Uterus (tissue), 2 donors: Measurements from ENCODE around the gene LENG8.

ENCODE experiments used
- POLR2A ChIP-seq, 2 donors: fragments of 450-650 bp; IDR thresholded peaks; one replicate each; pipeline ENCODE4 v1.6.1; 2016; ENCODE audit warnings: antibody characterized with exemption in 2 of 2, mild to moderate bottlenecking in 1 of 2, moderate library complexity in 1 of 2
- TF ChIP-seq, protein P1 (sequence below), 4 experiments: fragments of 200-600 bp in 2 of 4; fragments of 450-650 bp in 2 of 4; sonication (generic) in 2 of 4; IDR thresholded peaks; one replicate each; pipeline ENCODE4 v1.5.1; 2016 to 2019; ENCODE audit warnings: antibody characterized with exemption in 4 of 4, mild to moderate bottlenecking in 2 of 4, moderate library complexity in 1 of 4

DNA sequence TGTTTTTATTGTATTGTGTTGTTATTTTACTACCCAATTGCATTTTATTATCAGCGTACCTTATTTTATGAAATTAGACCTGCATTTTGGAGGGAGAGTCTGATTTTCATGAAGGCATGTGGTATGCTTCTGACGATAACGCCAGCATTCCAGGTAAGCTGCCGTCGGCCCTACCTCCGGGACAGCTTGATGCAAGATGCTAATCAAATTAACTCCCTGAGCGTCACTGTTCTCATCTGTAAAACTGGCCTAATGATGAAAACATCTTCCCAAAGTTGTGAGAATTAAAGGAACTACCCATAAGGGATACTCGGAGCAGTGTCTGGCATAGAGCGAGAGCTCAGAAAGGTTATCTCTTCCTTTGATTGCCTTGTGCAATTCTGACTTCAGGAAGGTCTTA, 40.8 kb downstream of the LENG8 start:
- TF ChIP-seq, protein P1, sequence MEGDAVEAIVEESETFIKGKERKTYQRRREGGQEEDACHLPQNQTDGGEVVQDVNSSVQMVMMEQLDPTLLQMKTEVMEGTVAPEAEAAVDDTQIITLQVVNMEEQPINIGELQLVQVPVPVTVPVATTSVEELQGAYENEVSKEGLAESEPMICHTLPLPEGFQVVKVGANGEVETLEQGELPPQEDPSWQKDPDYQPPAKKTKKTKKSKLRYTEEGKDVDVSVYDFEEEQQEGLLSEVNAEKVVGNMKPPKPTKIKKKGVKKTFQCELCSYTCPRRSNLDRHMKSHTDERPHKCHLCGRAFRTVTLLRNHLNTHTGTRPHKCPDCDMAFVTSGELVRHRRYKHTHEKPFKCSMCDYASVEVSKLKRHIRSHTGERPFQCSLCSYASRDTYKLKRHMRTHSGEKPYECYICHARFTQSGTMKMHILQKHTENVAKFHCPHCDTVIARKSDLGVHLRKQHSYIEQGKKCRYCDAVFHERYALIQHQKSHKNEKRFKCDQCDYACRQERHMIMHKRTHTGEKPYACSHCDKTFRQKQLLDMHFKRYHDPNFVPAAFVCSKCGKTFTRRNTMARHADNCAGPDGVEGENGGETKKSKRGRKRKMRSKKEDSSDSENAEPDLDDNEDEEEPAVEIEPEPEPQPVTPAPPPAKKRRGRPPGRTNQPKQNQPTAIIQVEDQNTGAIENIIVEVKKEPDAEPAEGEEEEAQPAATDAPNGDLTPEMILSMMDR (IDR thresholded peaks at IDR 0.05): no peak
- TF ChIP-seq POLR2A (IDR thresholded peaks at IDR 0.05): no peak
